ENCODE results near the gene C3orf18.

C3orf18 gene

DNA sequence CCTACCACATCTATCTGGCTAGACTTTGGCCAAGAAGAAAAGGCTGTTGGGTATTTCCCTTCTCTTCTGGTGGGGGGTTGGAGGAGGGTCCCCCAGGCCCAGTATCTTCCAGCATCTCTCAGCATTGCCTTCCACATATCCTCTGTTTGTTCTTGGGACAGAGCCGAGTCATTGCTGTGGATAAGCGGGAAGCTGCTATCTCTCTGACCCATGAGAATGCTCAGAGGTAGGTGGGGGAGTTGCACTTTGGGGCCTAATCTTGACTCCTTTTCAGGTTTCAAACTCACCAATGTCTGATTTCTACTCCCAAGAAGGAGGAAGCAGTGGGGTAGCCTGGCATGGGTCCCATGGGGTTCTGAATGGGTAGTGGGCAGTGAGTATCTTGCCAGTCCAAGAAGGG lies 9.8 kb upstream of the C3orf18 start:
- DNase-seq = no peak

DNA sequence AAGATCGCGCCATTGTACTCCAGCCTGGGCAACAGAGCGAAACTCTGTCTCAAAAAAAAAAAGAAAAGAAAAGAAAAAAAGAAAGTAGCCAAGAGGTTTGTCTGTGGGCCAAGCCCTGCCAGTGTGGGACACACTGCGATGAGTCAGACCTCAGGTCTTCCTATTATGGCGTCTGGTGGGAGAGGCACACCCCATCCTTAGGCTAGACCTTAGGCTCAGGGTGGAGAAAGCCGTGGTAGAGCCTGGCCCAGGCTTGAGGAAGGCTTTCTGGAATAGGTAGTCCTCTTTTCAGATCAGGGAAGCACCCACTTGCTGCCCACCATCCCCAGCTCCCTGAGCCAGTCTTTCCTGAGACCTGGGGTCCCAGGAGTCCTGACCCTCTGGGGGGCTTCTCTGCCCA lies 7.8 kb upstream of the C3orf18 start:
- DNase-seq = no peak

DNA sequence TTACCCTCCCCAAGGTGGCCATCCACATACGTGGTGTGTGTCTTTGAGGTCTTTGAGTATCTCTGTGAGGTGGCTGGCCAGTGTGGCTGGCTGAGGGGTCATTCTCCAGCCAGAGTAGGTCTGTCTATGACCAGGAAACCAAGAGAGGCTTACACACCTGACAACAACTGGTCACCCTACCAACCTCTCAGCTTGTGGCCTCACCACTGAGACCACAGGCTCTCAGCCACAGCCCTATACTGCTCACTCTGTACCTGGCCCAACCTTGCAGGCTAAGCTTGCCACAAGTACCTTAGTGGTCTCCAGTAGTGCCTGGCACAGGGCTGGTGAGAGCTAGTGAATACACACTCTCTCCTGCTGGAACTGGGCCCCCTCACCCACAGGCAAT lies 6.9 kb upstream of the C3orf18 start:
- DNase-seq = no peak

DNA sequence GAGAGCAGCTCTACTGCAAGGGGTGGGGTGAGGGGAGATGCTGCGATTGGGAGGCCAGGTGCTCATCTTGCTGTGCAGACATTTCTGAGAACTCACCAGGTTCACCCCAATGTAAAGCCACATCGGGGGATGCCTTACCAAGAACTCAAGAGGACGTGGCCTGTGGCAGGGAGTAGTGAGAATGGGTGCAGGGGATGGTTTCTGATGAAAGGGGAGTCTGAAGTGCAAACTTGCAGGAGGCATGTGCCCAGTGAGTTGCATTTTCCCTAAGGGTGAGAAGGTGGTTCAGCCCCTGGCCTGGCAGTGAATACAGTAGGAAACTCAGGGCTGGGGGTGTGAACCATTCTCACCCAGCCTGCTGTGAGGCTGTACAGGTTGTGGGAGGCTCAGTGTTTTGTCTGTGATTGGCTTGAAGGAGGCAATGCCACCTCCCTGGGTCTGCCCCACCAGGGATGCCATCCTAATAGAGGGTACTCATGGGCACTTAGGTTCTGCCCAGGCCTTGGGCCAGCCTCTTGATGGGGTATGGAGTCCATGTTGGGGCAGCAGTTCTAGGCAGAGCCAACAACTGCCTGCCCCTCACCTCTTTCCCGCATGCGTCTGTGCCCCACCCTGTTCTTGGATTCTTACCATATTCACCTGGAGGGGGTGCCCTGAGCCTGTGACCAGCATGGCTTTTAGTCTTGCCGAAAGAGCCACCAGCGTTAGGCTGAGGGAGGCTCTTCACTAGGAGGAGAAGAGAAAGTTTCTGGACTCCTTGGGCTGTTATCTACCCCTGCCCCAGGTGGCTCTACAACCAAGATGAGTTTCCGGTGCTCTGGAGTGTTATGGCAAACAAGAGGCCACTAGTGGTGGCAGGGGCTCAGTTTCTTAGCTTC lies 6.3 kb upstream of the C3orf18 start:
- peak; percentile 37 for DNase-seq

DNA sequence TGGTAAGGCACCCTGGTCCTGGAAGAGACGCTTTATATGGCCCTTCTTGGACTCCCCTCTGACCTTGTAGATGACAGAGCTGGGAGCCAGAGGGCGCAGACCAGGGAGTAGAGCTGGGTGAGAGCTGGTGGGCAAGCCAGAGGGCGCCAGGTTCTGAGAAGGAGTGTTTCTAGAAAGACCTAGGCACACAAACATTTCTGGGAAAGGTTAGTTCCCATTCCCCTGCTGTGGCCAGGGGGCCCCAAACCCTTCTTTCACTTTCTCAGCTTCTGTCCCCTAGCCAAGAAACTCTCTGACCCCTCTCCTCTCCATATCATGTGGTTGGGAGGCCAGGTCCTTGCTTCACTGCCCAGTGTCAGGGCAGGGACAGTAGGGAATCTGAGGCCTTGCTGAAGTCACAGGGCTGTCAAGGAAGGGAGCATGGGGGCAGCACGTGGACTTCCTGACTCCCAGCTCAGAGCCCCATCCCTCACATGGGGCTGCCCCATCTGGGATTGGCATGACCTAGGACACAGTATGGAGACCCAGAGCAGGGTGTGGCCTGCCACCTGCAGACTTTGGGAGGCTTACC lies 5.3 kb upstream of the C3orf18 start:
- peak; percentile 44 for DNase-seq

DNA sequence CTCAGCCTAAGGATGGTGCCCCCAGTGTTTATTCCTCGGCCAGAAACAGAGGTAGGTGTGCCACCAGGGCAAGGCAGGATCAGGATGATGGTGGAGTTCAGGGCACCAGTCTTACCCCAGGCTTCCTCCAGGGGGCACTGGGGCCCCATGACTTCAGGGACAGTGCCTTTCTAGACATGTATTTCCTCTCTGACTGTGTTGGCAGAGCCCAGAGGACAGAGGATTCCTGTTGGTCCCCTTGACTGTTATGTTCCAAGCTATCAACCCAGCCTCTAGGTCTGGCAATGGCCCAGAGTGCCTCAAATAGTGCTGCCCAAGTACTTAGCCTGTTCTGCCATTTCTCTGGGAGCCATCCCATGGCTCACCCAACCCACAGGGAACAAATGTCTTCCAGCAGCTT lies 4.6 kb upstream of the C3orf18 start:
- peak; percentile 72 for DNase-seq

DNA sequence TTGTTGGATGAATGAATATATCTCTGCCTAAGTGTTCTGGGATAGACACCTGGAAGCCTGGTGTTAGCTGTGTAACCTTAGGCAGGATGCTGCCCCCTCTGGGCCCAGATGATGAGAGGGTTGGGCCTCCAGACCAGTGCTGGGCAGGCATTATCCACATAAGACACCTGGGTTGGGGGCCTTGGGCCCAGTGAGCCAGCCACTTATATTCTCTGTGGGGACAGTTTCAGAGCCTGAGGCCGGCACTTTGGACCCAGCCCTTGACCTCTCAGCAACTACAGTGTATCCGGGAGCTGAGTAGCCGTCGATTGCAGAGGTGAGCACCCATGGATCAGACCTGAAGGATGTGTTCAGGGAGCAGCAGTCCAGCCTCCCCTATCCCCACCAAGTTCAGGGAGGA lies 3.9 kb upstream of the C3orf18 start:
- DNase-seq = no peak

DNA sequence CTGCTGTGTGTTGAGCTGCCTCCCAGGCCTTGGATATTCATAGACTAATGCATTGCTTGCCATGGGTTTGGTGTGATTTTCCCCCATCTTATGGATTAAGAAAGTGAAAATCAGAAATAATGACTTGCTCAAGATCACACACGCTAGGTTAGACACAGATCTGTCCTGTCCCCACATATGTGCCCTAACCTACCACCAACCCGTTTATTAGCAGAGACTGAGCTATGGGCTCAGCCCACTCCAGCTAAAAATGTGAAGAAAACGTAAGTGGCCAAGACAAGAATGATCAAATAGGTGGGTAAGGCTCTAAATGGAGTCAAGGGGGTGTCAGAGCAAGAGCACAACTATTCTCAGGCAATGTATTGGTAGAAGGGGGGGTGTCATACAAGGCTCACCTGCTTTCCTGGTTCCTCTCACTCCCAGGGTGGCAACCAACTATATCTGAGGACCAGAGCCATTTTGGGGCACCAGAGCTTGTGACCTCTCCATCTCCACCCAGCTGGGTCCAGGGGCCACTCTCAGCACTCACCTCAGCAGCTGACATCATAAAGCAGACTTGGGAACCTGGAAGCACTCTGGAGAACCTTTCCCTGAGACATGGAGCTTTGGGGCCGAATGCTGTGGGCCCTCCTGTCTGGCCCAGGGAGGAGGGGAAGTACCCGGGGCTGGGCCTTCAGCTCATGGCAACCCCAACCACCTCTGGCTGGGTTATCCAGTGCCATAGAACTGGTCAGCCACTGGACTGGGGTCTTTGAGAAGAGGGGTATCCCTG lies 3.1 kb upstream of the C3orf18 start:
- DNase-seq = no peak

DNA sequence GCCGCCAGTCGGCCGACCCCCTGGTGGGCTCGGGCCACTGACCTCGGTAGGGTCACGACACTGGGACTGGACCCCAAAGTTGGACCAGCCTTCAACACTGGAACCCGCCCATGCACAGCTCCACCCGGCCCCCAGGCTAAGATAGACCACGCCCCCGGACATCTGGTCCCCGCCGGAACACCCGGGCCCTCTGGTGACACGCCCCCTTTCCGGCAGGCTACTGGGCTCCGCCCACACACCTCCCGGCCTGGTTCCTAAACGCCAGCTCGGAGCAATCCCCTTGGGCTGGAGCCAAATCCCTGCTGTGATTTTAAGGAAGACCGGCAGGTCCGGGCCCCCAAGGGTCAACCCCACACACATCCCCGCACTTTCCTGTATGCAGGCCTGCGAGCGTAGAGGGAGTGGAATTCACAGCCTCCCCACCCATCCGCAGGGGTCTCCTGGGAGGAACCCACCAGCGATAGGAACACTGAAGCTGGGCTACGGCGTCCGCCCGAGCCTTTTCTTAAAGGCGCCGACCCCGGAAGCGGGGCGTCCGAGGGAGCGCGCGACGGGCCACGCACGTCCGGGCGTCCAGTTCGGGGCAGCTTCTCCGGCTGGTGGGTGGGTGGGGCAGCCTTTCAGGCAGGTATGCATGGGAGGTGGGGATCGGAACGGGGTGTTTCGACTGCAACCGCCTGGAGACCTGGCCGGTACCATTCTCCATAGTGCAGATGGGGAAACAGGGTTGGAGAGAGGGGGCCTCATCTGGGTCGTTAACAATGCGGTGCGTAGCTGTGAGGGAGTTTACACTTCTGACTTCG lies 1.6 kb upstream of the C3orf18 start, which contains the start of gene HEMK1:
HEMK1 (plus strand) TSS at position 576 of the 803 bp plus-strand sequence. CDS start 1,583 bp downstream, outside the sequence.
- peak; percentile 75 for DNase-seq

DNA sequence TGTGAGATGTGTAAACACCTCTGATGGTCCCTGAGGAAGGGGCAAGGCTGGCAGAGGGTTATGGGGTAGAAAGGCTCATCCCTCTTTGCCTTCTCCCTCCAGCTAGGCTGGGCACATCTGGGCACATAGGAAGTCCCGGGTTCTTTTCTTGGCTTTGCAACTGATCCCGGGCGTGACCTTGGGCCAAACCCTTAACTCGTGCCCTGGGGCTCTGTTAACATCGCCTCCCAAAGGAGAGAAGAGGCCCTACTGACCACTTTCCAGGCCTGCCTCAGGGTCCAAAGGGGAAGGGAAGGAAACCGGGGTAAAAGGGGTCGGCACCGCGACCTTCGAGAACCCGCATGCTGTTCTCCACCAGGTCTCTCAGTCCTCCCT lies 549 bp downstream of the C3orf18 start:
- no peak for DNase-seq

DNA sequence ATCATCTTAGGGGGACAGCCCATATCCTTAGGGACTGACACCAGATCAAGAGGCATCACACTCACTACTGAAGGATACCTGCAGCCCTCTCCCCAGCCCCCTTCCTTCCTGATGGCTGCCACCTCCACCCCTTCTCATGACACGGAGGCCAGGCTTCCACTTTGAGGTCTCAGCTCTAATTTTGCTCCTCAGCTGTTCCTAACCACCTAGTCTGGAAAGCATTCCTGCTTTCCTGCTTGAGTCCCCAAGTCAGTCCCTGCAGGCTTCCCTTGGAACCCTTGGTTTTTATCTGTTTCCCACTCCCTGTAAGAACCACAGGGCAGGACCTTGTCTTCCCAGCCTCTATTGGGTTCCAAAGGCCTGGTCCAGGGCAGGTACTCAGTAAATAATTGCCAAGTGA lies 3.2 kb downstream of the C3orf18 start:
- no peak for DNase-seq

DNA sequence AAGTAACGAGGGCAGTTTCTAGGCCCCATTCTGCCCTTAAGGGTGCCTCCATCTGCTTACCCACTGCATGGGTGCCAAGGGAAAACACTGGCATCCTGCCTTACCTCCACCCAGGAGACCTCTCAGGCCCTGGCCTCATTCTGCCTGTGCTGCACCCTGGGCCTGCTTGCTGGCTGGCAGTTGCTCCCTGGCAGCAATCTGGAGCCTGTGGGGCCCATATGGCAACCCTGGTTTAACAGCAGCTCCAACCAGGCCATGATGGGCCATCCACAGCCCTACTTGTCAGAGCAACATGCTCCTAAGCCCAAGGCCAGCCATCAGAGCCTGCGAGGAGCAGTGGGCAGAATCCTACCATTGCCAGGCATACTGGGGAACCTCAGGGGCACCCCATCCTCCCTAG lies 3.7 kb downstream of the C3orf18 start:
- DNase-seq = no peak

DNA sequence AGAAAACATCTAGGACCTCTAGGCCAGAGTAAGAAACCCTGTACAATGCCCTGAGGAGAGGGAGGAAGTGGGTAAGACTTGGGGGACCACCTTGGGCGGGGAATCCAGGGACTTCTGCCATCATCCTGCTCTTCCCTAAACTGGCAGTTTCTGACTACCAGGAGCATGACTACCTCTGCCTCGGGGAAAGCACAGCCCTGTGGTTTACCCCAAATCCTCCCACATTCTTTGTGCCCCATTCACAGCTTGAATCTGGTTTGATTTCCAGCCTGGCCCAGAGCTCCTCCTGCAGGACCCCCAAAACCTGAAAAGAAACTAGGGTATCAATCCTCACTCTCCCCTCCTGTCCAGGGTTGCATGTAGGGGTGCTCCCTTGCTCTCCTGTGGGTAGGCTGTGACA lies 4.7 kb downstream of the C3orf18 start:
- DNase-seq = no peak

DNA sequence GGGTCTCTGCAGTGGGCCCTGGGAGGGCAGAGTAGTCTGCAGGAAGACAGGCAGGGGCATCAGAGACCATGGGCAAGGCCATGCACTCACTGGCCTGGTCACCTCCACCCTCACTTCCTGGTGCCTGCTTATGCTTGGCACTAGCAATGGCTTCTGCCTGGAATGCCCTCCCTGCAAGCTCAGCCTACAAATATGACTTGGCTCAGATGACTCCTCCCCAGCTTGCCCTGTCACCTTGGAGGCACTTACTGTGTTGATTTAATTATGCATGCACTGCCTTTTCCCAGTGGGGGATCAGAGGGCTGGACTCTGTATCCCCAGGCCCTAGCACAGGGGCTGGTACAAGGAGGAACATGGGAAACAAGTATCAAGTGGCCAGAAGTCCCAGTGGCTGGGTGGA lies 7.8 kb downstream of the C3orf18 start:
- DNase-seq = no peak

DNA sequence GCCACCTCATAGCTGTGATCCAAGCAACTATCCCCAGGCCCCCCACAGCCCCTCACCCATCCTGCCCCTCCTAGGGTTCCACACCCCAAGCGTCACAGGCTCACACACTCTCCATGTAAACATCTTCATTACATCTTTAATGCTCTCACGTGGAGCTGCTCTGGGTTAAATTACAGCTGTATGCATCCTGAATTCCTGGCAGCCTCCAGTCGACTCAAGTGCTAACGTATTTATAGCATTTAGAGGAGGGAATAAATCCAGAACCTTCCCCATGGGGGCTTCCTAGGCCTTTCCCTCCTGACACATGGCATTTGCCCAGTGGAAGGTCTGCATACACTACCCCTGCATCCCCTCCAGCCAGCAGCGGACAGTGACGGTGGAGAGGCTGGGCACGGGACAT lies 9.6 kb downstream of the C3orf18 start:
- no peak for DNase-seq

DNA sequence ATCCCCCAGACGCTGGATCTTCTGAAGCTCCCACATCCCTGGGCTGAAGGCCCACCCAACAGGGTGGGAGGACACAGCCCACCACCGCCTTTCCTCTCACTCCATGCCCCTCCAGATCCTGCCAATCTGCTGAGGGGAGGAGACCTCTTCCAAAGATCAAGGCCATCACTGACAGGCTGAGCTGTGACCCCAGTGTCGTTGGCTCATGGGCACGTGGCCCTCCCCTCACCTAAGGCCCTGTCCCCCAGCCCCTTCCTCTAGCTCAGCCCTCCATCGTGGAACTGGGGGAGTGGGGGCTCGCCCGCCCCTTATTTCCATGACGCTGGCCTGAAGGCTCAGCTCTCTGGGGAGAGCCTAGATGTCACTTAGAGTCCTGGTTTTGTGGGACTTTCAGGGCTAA lies 10.4 kb downstream of the C3orf18 start:
- DNase-seq = no peak

DNA sequence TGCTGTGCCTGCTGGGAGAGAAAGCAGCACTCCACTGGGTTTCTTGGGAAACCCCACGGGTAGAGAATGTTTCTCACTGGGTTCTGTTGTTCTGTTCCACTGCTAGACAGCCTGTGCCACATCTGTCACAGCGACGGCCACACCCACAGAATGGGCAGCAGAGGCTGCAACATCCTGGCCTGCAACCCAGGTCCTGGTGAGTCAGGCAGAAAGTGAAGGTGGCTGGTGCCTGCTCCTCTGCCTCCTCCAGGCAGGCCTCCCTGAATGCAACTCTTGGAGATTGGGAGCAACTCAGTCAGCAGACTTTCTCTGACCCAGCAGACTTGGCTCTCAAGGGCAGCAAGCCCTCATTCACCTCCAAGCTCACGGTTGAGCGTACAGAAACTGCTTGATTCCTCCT lies 13.0 kb downstream of the C3orf18 start:
- DNase-seq = no peak

DNA sequence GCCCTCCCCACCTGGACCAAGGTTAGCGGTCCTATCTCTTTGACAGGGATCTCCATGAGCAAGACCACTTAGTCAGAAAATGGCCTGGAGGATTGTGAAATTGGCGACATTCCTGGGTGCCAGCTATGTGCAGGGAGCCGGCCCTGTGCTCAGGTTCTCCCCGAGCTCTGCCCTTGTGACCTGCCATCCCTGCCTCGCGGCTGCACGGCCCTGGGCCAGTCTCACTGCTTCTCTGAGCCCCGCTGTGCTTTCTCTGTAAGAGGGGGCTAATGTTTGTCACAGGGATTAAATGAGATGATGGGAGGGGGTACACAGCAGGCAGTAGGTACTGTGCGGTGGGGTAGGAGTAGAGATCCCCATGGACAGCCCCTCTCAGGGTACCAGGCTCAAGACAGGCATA lies 14.9 kb downstream of the C3orf18 start:
- DNase-seq = no peak

DNA sequence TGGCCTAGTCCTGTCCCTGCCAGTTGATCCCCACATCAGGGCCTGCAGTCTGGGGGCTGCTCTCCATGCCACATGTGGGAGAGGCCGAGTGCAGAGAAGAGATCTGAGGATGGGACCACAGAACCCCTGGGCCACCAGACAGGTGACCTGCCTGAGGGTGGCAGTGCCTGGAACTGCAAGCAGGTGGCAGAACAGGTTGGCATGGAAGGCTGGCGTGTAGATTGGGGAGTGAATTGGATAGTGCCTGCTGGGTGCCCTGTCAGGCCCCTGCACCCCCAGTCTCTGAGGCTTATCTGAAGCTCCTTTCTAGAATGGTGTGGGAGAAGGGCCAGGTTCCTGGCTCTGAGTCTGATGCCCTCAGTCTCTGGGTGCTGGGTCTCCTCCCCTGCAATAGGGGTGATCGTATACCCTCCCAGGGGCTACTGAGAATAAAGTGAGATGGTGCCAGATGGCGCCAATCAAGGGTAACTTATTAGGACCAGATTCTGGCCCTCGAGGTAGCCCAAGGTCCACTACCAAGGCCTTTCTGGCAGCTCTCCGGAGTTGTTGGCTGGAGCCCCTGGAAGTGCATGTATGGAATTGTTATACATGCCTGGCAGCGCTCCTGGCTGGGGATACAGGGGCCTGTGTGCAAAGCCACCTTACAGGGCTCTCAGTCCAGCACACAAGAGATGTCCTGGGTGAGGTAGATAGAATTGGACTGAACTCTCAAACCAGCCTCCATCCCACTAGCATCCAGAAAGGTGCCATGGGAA lies 15.7 kb downstream of the C3orf18 start:
- DNase-seq = no peak

DNA sequence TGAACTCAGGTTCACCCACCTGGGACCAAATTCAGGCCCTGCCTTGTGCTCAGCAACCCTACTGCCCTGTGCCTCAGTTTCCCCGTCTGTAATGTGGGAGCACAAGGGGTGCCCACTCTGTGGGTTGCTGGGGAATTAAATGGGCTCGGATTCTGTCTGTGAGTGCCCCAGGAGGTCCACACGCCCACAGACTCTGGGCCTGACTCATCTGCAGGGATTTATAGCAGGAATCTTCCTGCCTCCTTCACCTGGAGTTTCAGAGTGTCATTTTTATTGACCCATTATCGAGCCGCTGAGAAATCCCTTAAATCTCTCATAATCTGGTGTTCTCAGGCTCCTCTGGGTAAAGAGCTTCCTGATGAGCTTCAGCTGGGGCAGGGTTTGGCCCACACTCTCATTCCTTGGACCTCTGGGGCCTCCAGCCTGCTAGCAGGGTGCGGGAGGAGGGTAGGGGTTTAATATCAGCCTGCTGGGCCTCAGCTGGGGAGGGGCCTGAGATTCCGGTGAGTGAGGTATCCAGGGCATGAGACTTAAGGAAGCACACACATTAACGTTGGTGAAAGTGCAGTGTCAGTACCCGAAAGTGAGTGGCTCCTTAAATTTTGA lies 16.4 kb downstream of the C3orf18 start:
- DNase-seq = no peak

DNA sequence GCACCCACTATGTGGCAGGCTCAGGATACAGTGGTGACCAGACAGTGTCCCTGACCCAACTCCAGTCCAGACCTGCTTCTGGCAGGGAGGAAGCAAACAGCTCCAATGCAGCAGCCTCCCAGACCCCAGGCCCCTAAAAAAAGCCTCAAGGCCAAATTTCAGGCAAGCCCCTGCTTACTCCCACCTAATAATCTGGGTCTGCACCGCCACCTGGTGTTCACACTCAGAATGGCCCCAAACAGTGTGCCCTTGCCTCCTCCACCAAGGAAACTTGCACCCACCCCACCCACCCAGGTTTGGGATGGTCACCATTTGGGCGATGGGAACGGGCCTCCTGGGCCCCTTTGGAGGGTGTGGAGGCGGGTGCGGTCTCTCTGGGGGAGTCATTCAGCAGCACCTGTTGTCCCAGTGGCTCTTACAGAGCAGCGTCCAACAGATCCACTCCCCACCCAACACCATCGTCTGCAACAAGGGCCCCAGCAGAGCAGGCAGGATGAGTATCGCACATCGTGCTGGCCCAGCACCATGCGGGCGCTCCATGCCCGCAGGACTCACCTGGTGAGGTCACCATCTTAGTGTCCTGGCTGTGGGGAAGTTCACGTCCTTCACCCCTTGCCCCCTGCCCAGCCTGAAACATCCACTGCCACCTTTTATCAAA lies 17.3 kb downstream of the C3orf18 start:
- no peak for DNase-seq
